Measurements from ENCODE around the gene CHAF1B.

CHAF1B gene

GRCh38 chr21:36434144-36434543 is 49.0 kb downstream of the CHAF1B start:
- TF ChIP-seq CTCF (IDR thresholded peaks at IDR 0.05; ENCODE audit: low read depth, low read length, poor library complexity, severe bottlenecking) (no peak), EZH2phosphoT487 (IDR thresholded peaks at IDR 0.05; ENCODE audit: borderline replicate concordance, low read length) (no peak)
- H3K9me3 ChIP-seq (ENCODE audit: control insufficient read depth, insufficient read depth, low read length): no peaks in the 10 kb centered on the region
- no peak overlapping the region for H3K27ac ChIP-seq (ENCODE audit: low read depth, low read length)
- no peak overlapping the region for H3K4me3 ChIP-seq (ENCODE audit: low read length)
- no peak overlapping the region for H3K4me2 ChIP-seq (ENCODE audit: low read length)
- H3F3A ChIP-seq (ENCODE audit: control insufficient read depth, insufficient read depth): no peaks in the 10 kb centered on the region
- H3K79me2 ChIP-seq (ENCODE audit: control insufficient read depth, low read length): no peaks in the 10 kb centered on the region
- no peaks in the 10 kb centered on the region for H4K20me1 ChIP-seq (ENCODE audit: control insufficient read depth, insufficient read depth, low read depth, low read length)
- H3K9me2 ChIP-seq (replicated peaks; ENCODE audit: control insufficient read depth, low read length): no peaks in the 10 kb centered on the region
- no peaks in the 10 kb centered on the region for H3K4me1 ChIP-seq (ENCODE audit: control insufficient read depth, low read length)
- no peaks in the 10 kb centered on the region for H3K36me3 ChIP-seq (ENCODE audit: control insufficient read depth, low read length)
- peaks cover 11% of the 10 kb centered on the region for H3K27me3 ChIP-seq (ENCODE audit: control insufficient read depth, low read length)

GRCh38 chr21:36436829-36437744 is 51.9 kb downstream of the CHAF1B start:
- H3K27me3 ChIP-seq (ENCODE audit: control insufficient read depth, low read length): no peaks in the 10 kb centered on the region
- H3K4me2 ChIP-seq (ENCODE audit: low read length): no peak overlapping the region
- no peaks in the 10 kb centered on the region for H3K9me2 ChIP-seq (replicated peaks; ENCODE audit: control insufficient read depth, low read length)
- no peaks in the 10 kb centered on the region for H3K4me1 ChIP-seq (ENCODE audit: control insufficient read depth, low read length)
- TF ChIP-seq EZH2phosphoT487 (IDR thresholded peaks at IDR 0.05; ENCODE audit: borderline replicate concordance, low read length) (no peak), CTCF (IDR thresholded peaks at IDR 0.05; ENCODE audit: low read depth, low read length, poor library complexity, severe bottlenecking) (no peak)
- no peaks in the 10 kb centered on the region for H3K9me3 ChIP-seq (ENCODE audit: control insufficient read depth, insufficient read depth, low read length)
- no peaks in the 10 kb centered on the region for H3K79me2 ChIP-seq (ENCODE audit: control insufficient read depth, low read length)
- no peaks in the 10 kb centered on the region for H3F3A ChIP-seq (ENCODE audit: control insufficient read depth, insufficient read depth)
- no peaks in the 10 kb centered on the region for H3K36me3 ChIP-seq (ENCODE audit: control insufficient read depth, low read length)
- H3K4me3 ChIP-seq (ENCODE audit: low read length): no peak overlapping the region
- no peak overlapping the region for H3K27ac ChIP-seq (ENCODE audit: low read depth, low read length)
- H4K20me1 ChIP-seq (ENCODE audit: control insufficient read depth, insufficient read depth, low read depth, low read length): no peaks in the 10 kb centered on the region

GRCh38 chr21:36437745-36438128 is 52.5 kb downstream of the CHAF1B start:
- Histone ChIP-seq H4K20me1 (ENCODE audit: control insufficient read depth, insufficient read depth, low read depth, low read length) (no peaks in the 10 kb centered on the region), H3K79me2 (ENCODE audit: control insufficient read depth, low read length) (no peaks in the 10 kb centered on the region), H3K9me2 (replicated peaks; ENCODE audit: control insufficient read depth, low read length) (no peaks in the 10 kb centered on the region), H3F3A (ENCODE audit: control insufficient read depth, insufficient read depth) (no peaks in the 10 kb centered on the region), H3K4me2 (ENCODE audit: low read length) (no peak overlapping the region), H3K27me3 (ENCODE audit: control insufficient read depth, low read length) (no peaks in the 10 kb centered on the region), H3K4me3 (ENCODE audit: low read length) (no peak overlapping the region), H3K27ac (ENCODE audit: low read depth, low read length) (no peak overlapping the region), H3K4me1 (ENCODE audit: control insufficient read depth, low read length) (no peaks in the 10 kb centered on the region), H3K36me3 (ENCODE audit: control insufficient read depth, low read length) (no peaks in the 10 kb centered on the region), H3K9me3 (ENCODE audit: control insufficient read depth, insufficient read depth, low read length) (no peaks in the 10 kb centered on the region)
- TF ChIP-seq CTCF (IDR thresholded peaks at IDR 0.05; ENCODE audit: low read depth, low read length, poor library complexity, severe bottlenecking): no peak
- TF ChIP-seq EZH2phosphoT487 (IDR thresholded peaks at IDR 0.05; ENCODE audit: borderline replicate concordance, low read length): no peak

Data from DOHH2 (cell line).